HepG2 (cell line): Measurements from ENCODE around the gene TSSK6. TPM values are rescaled to one million over a fixed set of nuclear protein-coding genes. Genes with fewer than 3 reads are reported as not detected.

ENCODE experiments used
- ATAC-seq: fragments of 200-7000 bp; cut with Tn5 transposase; 3 replicates; pipeline ENCODE4 v1.9.1; 2020; ENCODE audit warnings: mild to moderate bottlenecking, moderate library complexity
- BruUV-seq: library from RNA; stranded (reverse); fragments of 400-500 nt; replicated peaks from 2 replicates; lab custom pipeline; 2021; lab: Mats Ljungman, UMichigan
- CTCF ChIA-PET: fragments of 300-600 bp; formaldehyde crosslinking; extraction: SDS; loops from one replicate; lab custom pipeline; 2021; ENCODE audit warnings: low total read pairs, inconsistent platforms, low intra/inter-chr PET ratio; lab: Yijun Ruan, JAX
- POLR2A ChIA-PET: fragments of 350-600 bp; sonication (Branson Sonifier 250); formaldehyde crosslinking; loops from one replicate; lab custom pipeline; 2020; ENCODE audit warnings: antibody characterized with exemption, inconsistent platforms; lab: Yijun Ruan, JAX
- DNase-seq: peaks from one replicate; pipeline ENCODE4 v3.0.0-alpha.2; 2015; ENCODE audit warnings: low spot score
- FAIRE-seq: peaks from 3 replicates; lab custom pipeline; 2011; peaks lifted over from hg19 to GRCh38; lab: Jason Lieb, UNC
- H2AFZ ChIP-seq: one replicate; pipeline ENCODE4 v1.6.1; 2011; ENCODE audit warnings: low read length, inconsistent platforms
- H3K27ac ChIP-seq: fragments of 300-600 bp; 3 replicates; pipeline ENCODE4 v1.8.0; 2011; ENCODE audit warnings: mixed run types, mild to moderate bottlenecking, mixed read lengths, low read length, inconsistent platforms; ENCODE audit not compliant: insufficient read depth; ENCODE audit errors: extremely low read length
- H3K27me3 ChIP-seq, 2 experiments: fragments of 200-600 bp in 1 of 2; 2 replicates in 1 of 2; 3 replicates in 1 of 2; pipeline versions ENCODE4 v1.6.0 to v1.8.0; 2011; ENCODE audit warnings: low read length in 2 of 2, mild to moderate bottlenecking in 2 of 2, moderate library complexity in 2 of 2, inconsistent platforms in 1 of 2; ENCODE audit not compliant: insufficient read depth in 2 of 2, control insufficient read depth in 1 of 2
- H3K36me3 ChIP-seq, 2 experiments: fragments of 200-600 bp in 1 of 2; replicated peaks in 1 of 2; 2 replicates in 1 of 2; 3 replicates in 1 of 2; pipeline versions ENCODE4 v1.5.1 to v1.8.0; 2011; ENCODE audit warnings: low read length in 2 of 2, inconsistent platforms in 1 of 2; ENCODE audit not compliant: insufficient read depth in 2 of 2, control insufficient read depth in 1 of 2
- H3K4me1 ChIP-seq: 2 replicates; pipeline ENCODE4 v1.5.1; 2012; ENCODE audit warnings: low read length, inconsistent platforms; ENCODE audit not compliant: insufficient read depth
- H3K4me2 ChIP-seq: 2 replicates; pipeline ENCODE4 v1.6.0; 2011; ENCODE audit warnings: low read depth, low read length, inconsistent platforms
- H3K4me3 ChIP-seq, 3 experiments: fragments of 200-600 bp in 1 of 3; sonication (generic), shearing (Covaris generic) in 1 of 3; replicated peaks in 1 of 3; 2 replicates each; pipeline ENCODE4 v1.5.1; 2011 to 2016; ENCODE audit warnings: low read length in 3 of 3, inconsistent platforms in 2 of 3, low read depth in 2 of 3, mild to moderate bottlenecking in 2 of 3, control low read depth in 1 of 3, mixed read lengths in 1 of 3; ENCODE audit not compliant: insufficient read depth in 1 of 3
- H3K79me2 ChIP-seq: one replicate; pipeline ENCODE4 v1.6.1; 2011; ENCODE audit warnings: low read length, inconsistent platforms; ENCODE audit not compliant: insufficient read depth
- H3K9ac ChIP-seq: 2 replicates; pipeline ENCODE4 v1.6.0; 2011; ENCODE audit warnings: mild to moderate bottlenecking, low read depth, low read length, inconsistent platforms; ENCODE audit not compliant: insufficient read depth
- H3K9me3 ChIP-seq: 2 replicates; pipeline ENCODE4 v1.5.1; 2012; ENCODE audit warnings: mild to moderate bottlenecking, low read length
- H4K20me1 ChIP-seq: 2 replicates; pipeline ENCODE4 v1.6.0; 2011; ENCODE audit warnings: inconsistent platforms, mild to moderate bottlenecking, low read length, moderate library complexity; ENCODE audit not compliant: insufficient read depth
- BHLHE40 ChIP-seq: IDR thresholded peaks from 2 replicates; pipeline ENCODE4 v1.6.1; 2011; ENCODE audit warnings: low read length, improper control_type of control experiment
- HOXA7 ChIP-seq: sonication (generic); formaldehyde crosslinking; IDR thresholded peaks from 2 replicates; pipeline ENCODE4 v1.8.1; 2022; ENCODE audit warnings: mild to moderate bottlenecking, missing genetic modification reagents, moderate library complexity
- IKZF4 ChIP-seq: sonication (generic); formaldehyde crosslinking; IDR thresholded peaks from 2 replicates; pipeline ENCODE4 v1.5.1; 2020; ENCODE audit warnings: borderline replicate concordance, mild to moderate bottlenecking, low read depth, missing genetic modification reagents; ENCODE audit errors: not compliant biosample characterization
- MEF2D ChIP-seq: sonication (generic); formaldehyde crosslinking; IDR thresholded peaks from 2 replicates; pipeline ENCODE4 v1.5.1; 2020; ENCODE audit warnings: mild to moderate bottlenecking, missing genetic modification reagents
- MTA1 ChIP-seq: sonication (generic); formaldehyde crosslinking; IDR thresholded peaks from 2 replicates; pipeline ENCODE4 v1.4.0; 2020; ENCODE audit warnings: missing genetic modification reagents, mild to moderate bottlenecking, borderline replicate concordance
- NONO ChIP-seq, 2 experiments: fragments of 450-650 bp in 1 of 2; sonication (generic) in 1 of 2; formaldehyde crosslinking in 1 of 2; IDR thresholded peaks in 1 of 2; conservative IDR thresholded peaks in 1 of 2; 2 replicates each; pipeline versions ENCODE4 v1.6.1 to v1.8.0; 2017 to 2022; ENCODE audit warnings: mild to moderate bottlenecking in 1 of 2, missing genetic modification reagents in 1 of 2, moderate library complexity in 1 of 2
- REXO4 ChIP-seq: sonication (generic); formaldehyde crosslinking; IDR thresholded peaks from 2 replicates; pipeline ENCODE4 v1.8.0; 2022; ENCODE audit warnings: missing genetic modification reagents, mild to moderate bottlenecking, borderline replicate concordance
- RORA ChIP-seq: sonication (generic); formaldehyde crosslinking; IDR thresholded peaks from 2 replicates; pipeline ENCODE4 v1.5.0; 2020; ENCODE audit warnings: mild to moderate bottlenecking, missing genetic modification reagents, moderate library complexity
- SP2 ChIP-seq: sonication (generic); formaldehyde crosslinking; IDR thresholded peaks from 2 replicates; pipeline ENCODE4 v1.5.1; 2020; ENCODE audit warnings: mild to moderate bottlenecking, missing genetic modification reagents
- SRSF9 ChIP-seq: fragments of 200-400 bp; formaldehyde crosslinking; IDR thresholded peaks from 2 replicates; pipeline ENCODE4 v1.6.1; 2018; ENCODE audit warnings: borderline replicate concordance, mild to moderate bottlenecking, low read depth, low read length; ENCODE audit not compliant: insufficient read depth, poor library complexity, severe bottlenecking
- TAF1 ChIP-seq: sonication (generic); formaldehyde crosslinking; IDR thresholded peaks from 2 replicates; pipeline ENCODE4 v1.4.0; 2020; ENCODE audit warnings: missing genetic modification reagents
- ZNF20 ChIP-seq: sonication (generic); formaldehyde crosslinking; IDR thresholded peaks from 2 replicates; pipeline ENCODE4 v1.4.0; 2020; ENCODE audit warnings: mild to moderate bottlenecking, moderate library complexity, missing genetic modification reagents
- ZNF431 ChIP-seq: sonication (generic); formaldehyde crosslinking; IDR thresholded peaks from 2 replicates; pipeline ENCODE4 v1.9.0; 2022; ENCODE audit warnings: missing genetic modification reagents, low read depth, mild to moderate bottlenecking, borderline replicate concordance
- ZNF451 ChIP-seq: sonication (generic); formaldehyde crosslinking; IDR thresholded peaks from 2 replicates; pipeline ENCODE4 v1.5.0; 2020; ENCODE audit warnings: mild to moderate bottlenecking, missing genetic modification reagents
- ZNF580 ChIP-seq: IDR thresholded peaks from 2 replicates; pipeline ENCODE4 v1.6.1; 2016; ENCODE audit warnings: low read depth, borderline replicate concordance
- WGBS: methylation state at CpG from one replicate; pipeline ENCODE4 v1.1.6; 2017; ENCODE audit warnings: low lambda C conversion rate; 5-methylcytosine and 5-hydroxymethylcytosine counted together
- in situ Hi-C: cut with HindIII; loops from 2 replicates; pipeline ENCODE4 v1.10.0; 2017; ENCODE audit warnings: low pct_unique_long_range_greater_than_20kb; ENCODE audit not compliant: extremely low pct_ligation_motif_present
- intact Hi-C: fragments of 100-400 bp; cut with micrococcal nuclease; formaldehyde crosslinking; loops from one replicate; pipeline ENCODE4 v1.10.0; 2022; ENCODE audit not compliant: unreplicated experiment
- polyA plus RNA-seq, 8 experiments: library from polyadenylated mRNA; depleted of rRNA in 3 of 8; stranded (reverse) in 7 of 8; unstranded in 1 of 8; fragments of >200 nt; fragmentation: Illumina TruSeq in 4 of 8; extraction: Trizol in 4 of 8; gene quantifications; 2 replicates each; pipeline versions ENCODE4 v1.2.1 to v1.2.3, GENCODE V29; 2011 to 2016; ENCODE audit warnings: low read depth in 4 of 8, missing spikeins in 1 of 8, mixed read lengths in 1 of 8; ENCODE audit not compliant: insufficient read depth in 1 of 8
- total RNA-seq, 5 experiments: library from RNA; depleted of rRNA; stranded (reverse); fragments of >200 nt; fragmentation: Illumina TruSeq; extraction: Trizol; gene quantifications; 2 replicates each; pipeline ENCODE4 v1.2.3, GENCODE V29; 2016; ENCODE audit warnings: low read depth in 1 of 5
- TF ChIP-seq, protein P1 (sequence below): sonication (generic); formaldehyde crosslinking; IDR thresholded peaks from 2 replicates; pipeline ENCODE4 v1.8.1; 2023; ENCODE audit warnings: mild to moderate bottlenecking, missing genetic modification reagents

Gene TSSK6
- total and polyA plus RNA-seq, 2 of the 13 experiments (the other 11 are each of a cell fraction or from before 2014, with no cell fraction given) = 0.71 to 1.2 TPM

DNA sequence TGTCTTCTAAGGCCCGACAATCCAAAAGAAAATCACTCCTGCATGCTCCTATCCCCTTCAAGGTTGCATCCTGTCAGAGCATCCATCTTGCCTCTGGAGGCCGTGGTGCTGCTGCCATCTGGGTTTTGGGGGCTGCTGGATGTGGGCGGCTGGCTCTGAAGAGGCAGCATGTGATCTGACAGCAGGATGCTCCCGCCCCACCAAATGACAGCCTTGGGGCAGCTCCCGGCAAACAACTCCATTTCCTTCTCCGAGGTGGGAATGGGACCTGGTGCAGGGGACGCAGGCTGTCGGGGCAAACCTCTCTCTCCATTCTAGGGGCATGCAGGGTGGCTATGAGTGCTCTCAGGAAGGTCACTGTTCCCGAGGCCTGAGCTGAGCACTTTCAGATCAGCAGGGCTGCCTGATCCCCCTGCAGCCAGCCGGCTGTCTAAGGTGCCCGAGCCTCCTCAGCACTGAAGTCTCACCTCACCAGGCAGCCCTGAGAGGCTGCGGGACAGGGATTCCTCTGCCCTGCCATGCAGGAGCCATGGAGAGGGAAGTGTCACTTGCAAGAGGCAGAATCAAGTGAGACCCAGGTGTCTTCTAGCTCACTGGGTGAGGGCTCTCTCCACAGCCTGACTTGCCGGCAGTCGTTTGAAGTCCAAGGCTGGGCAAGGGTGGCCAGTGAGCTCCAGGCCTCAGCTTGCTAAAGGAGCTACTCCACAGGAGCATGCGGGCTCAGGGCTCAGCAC, 28.8 kb downstream of the TSSK6 start:
- Histone ChIP-seq H2AFZ (no peak overlapping the region), H3K4me2 (no peak overlapping the region), H3K9me3 (no peaks in the 10 kb centered on the region), H3K9ac (no peak overlapping the region), H4K20me1 (peaks cover 3% of the 10 kb centered on the region; the same call in 1 of the 2 replicates), H3K4me1 (peaks cover 47% of the 10 kb centered on the region), H3K27ac (no peak overlapping the region), H3K79me2 (peaks cover 6% of the 10 kb centered on the region), H3K36me3 (peaks cover 7 to 33% of the 10 kb centered on the region in 2 experiments; a peak in 4 of 5 replicates), H3K4me3 (no peak overlapping the region), H3K27me3 (no peaks in the 10 kb centered on the region)
- DNase-seq (no peak), ATAC-seq (no peak), FAIRE-seq (no peak)
- no TSS peak for BruUV-seq
- POLR2A ChIA-PET = no interaction called here
- intact Hi-C loops = loop anchor here (5.0 kb wide), 1 partner anchor 79 kb away; the partner anchor contains the start of gene GATAD2A
- TF ChIP-seq ZNF431 = no peak
- TF ChIP-seq IKZF4 = no peak
- TF ChIP-seq MTA1 (CRISPR knock-in tag) = no peak
- TF ChIP-seq REXO4 = no peak
- no peak for TF ChIP-seq NONO (IDR thresholded peaks at IDR 0.05)
- TF ChIP-seq NONO (CRISPR knock-in tag; conservative IDR thresholded peaks at IDR 0.05) = no peak
- no peak for TF ChIP-seq BHLHE40
- no peak for TF ChIP-seq HOXA7 (CRISPR knock-in tag)
- no peak for TF ChIP-seq ZNF20 (CRISPR knock-in tag)
- no peak for TF ChIP-seq TAF1 (CRISPR knock-in tag)
- no peak for TF ChIP-seq RORA (CRISPR knock-in tag)
- no peak for TF ChIP-seq SP2 (CRISPR knock-in tag)
- TF ChIP-seq, protein P1, sequence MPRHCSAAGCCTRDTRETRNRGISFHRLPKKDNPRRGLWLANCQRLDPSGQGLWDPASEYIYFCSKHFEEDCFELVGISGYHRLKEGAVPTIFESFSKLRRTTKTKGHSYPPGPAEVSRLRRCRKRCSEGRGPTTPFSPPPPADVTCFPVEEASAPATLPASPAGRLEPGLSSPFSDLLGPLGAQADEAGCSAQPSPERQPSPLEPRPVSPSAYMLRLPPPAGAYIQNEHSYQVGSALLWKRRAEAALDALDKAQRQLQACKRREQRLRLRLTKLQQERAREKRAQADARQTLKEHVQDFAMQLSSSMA (CRISPR knock-in tag) = no peak
- TF ChIP-seq ZNF451 = no peak
- TF ChIP-seq ZNF580 (CRISPR knock-in tag) = no peak
- TF ChIP-seq SRSF9 = no peak
- TF ChIP-seq MEF2D (CRISPR knock-in tag) = no peak
- WGBS = 87% methylated on average over 7 of the region's 15 CpGs
- CTCF ChIA-PET = no interaction called here
- in situ Hi-C loops = no loop called here
